Measurements from ENCODE around the gene FGF14. TPM values are rescaled to one million over a fixed set of nuclear protein-coding genes. Genes with fewer than 3 reads are reported as not detected.

The FGF14 gene
- total and polyA plus RNA-seq, 2 of the 4 experiments (the other 2 are of a cell fraction): under 0.01 TPM; not detected in 1

- Histone ChIP-seq H2AK9ac (replicated peaks; ENCODE audit: low read depth, low read length, poor library complexity) (no peak overlapping the region), H3K14ac (replicated peaks; ENCODE audit: low read depth, low read length) (no peak overlapping the region), H4K91ac (ENCODE audit: insufficient read depth, low read depth, low read length) (no peak overlapping the region), H2AK5ac (ENCODE audit: low read depth, low read length) (no peak overlapping the region), H2AFZ (replicated peaks; ENCODE audit: low read length, poor library complexity) (no peak overlapping the region), H3K9me3 (ENCODE audit: control insufficient read depth, insufficient read depth, low read length) (no peaks in the 10 kb centered on the region), H3K23ac (ENCODE audit: low read depth, low read length) (no peak overlapping the region), H3K9me1 (ENCODE audit: insufficient read depth, low read length) (no peaks in the 10 kb centered on the region), H3K4me3 (ENCODE audit: insufficient read depth, low read depth, low read length) (no peak overlapping the region), H3K36me3 (ENCODE audit: control insufficient read depth, insufficient read depth, low read length) (no peaks in the 10 kb centered on the region), H3K4me2 (ENCODE audit: low read depth, low read length) (no peak overlapping the region), H3K4me1 (ENCODE audit: control insufficient read depth, insufficient read depth, low read length) (no peaks in the 10 kb centered on the region), H3K9ac (ENCODE audit: low read depth, low read length) (no peak overlapping the region), H2BK20ac (ENCODE audit: low read depth, low read length) (no peak overlapping the region), H3K27ac (ENCODE audit: insufficient read depth, low read length) (no peak overlapping the region), H3K79me1 (ENCODE audit: low read depth in 1 of 2, low read length in 2 of 2) (no peaks in the 10 kb centered on the region), H2BK5ac (ENCODE audit: low read depth, low read length, poor library complexity, severe bottlenecking) (no peak overlapping the region), H4K5ac (ENCODE audit: low read depth, low read length) (no peak overlapping the region), H3K27me3 (ENCODE audit: control insufficient read depth, insufficient read depth, low read length) (no peaks in the 10 kb centered on the region), H3K56ac (ENCODE audit: extremely low read depth, insufficient read depth, low read length) (no peak overlapping the region), H4K20me1 (ENCODE audit: insufficient read depth, low read length) (no peaks in the 10 kb centered on the region), H3K4ac (ENCODE audit: low read depth, low read length) (no peak overlapping the region), H2BK120ac (ENCODE audit: low read depth, low read length) (no peak overlapping the region), H4K8ac (ENCODE audit: low read depth in 2 of 2, low read length in 2 of 2) (no peak overlapping the region), H3K18ac (ENCODE audit: low read depth, low read length) (no peak overlapping the region), H2BK15ac (ENCODE audit: low read depth, low read length) (no peak overlapping the region)
- no CpG with 5 or more reads among the region's 3 CpGs for WGBS, 2 experiments (ENCODE audit: extremely low coverage in 2 of 2, insufficient read length in 1 of 2)
- CTCF ChIA-PET: no interaction called here
- DNase-seq: no peak
- no peak for ATAC-seq (ENCODE audit: low read depth)
- dilution Hi-C loops (cut with HindIII; ENCODE audit: low sequenced_read_pairs, unreplicated experiment): no loop called here
- intact Hi-C loops (cut with micrococcal nuclease): no loop called here
- POLR2A ChIA-PET (ENCODE audit: unreplicated experiment): no interaction called here
- in situ Hi-C loops (cut with MboI; ENCODE audit: low sequenced_read_pairs): no loop called here
- TF ChIP-seq CTCF (conservative IDR thresholded peaks at IDR 0.05; ENCODE audit: low read depth, low read length) (no peak), MAZ (IDR thresholded peaks at IDR 0.05; ENCODE audit: borderline replicate concordance, low read depth, low read length) (no peak), RAD21 (IDR thresholded peaks at IDR 0.05; ENCODE audit: low read length) (no peak), MAFK (IDR thresholded peaks at IDR 0.05; ENCODE audit: low read depth, low read length) (no peak), BHLHE40 (IDR thresholded peaks at IDR 0.05; ENCODE audit: low read depth, low read length) (no peak), POLR2A (IDR thresholded peaks at IDR 0.05; ENCODE audit: low read depth, low read length) (no peak), CHD1 (IDR thresholded peaks at IDR 0.05; ENCODE audit: low read depth, low read length) (no peak), RCOR1 (IDR thresholded peaks at IDR 0.05; ENCODE audit: insufficient replicate concordance, low read length) (no peak), NFE2L2 (IDR thresholded peaks at IDR 0.05; ENCODE audit: low read depth, low read length) (no peak)
- no TSS peak for BruUV-seq (replicated peaks)
Observed at GRCh38 chr13:101736566-101736965, 665.3 kb downstream of the FGF14 start.

Data from IMR-90 (cell line).